ENCODE measurements around the gene HSPB6.

HSPB6 gene

DNA sequence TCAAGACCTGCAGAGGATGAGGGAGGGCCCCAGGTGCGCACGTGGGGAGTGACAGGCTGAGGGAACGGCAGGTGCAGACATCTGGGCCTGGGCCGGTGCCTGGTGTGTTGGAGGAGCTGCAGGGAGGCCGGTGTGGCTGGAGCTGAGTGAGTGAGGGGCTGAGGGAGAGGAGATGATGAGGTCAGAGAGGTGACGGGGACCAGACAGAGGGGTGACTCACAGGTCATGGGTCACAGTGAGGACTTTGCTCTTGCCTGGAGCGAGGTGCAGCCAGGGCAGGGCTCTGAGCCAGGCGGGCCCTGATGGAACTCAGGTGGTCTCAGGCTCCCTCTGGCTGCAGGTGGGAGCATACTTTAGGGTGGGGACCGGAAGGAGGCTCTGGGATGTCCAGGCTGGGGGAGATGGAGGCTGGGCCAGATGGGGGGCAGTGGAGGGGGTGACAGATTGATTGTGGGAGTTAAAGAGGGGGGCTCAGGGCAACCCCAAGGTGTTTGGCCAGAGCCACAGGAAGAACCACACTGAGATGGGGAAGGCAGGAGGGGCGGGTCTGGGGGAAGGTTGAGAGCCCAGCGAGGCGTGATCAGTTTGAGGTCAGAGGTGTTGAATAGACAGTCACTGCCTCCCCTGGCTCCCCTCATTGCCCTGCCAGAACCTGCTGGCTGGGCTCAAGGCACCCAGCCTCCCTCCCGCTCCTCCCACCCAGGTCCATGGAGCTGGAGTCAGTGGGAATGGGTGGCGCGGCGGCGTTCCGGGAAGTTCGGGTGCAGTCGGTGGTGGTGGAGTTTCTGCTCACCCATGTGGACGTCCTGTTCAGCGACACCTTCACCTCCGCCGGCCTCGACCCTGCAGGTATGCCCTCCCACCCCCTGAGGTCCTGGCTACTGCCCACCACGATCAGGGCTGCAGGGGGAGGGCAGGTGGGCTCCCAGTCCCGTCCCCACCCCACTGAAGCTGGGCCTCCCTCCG, 26.9 kb upstream of the HSPB6 start:
- Histone ChIP-seq H3K27me3 (ENCODE audit: low read length) (no peaks in the 10 kb centered on the region), H3K9me3 (ENCODE audit: insufficient read depth, low read length) (no peaks in the 10 kb centered on the region), H3K4me2 (ENCODE audit: low read depth, low read length, poor library complexity, severe bottlenecking) (no peak overlapping the region), H3K4me3 (ENCODE audit: insufficient read depth, low read length, poor library complexity, severe bottlenecking) (no peak overlapping the region), H3K9me2 (replicated peaks; ENCODE audit: insufficient read depth, low read length) (no peaks in the 10 kb centered on the region), H3F3A (ENCODE audit: insufficient read depth) (no peaks in the 10 kb centered on the region), H3K36me3 (ENCODE audit: low read length) (no peaks in the 10 kb centered on the region), H3K27ac (ENCODE audit: low read depth, low read length) (no peak overlapping the region), H2AFZ (ENCODE audit: low read depth, low read length, severe bottlenecking) (no peak overlapping the region), H3K9ac (ENCODE audit: low read length) (no peak overlapping the region), H4K20me1 (ENCODE audit: low read depth, low read length) (no peaks in the 10 kb centered on the region), H3K79me2 (ENCODE audit: insufficient read depth, low read length) (no peaks in the 10 kb centered on the region)
- TF ChIP-seq, protein P1, sequence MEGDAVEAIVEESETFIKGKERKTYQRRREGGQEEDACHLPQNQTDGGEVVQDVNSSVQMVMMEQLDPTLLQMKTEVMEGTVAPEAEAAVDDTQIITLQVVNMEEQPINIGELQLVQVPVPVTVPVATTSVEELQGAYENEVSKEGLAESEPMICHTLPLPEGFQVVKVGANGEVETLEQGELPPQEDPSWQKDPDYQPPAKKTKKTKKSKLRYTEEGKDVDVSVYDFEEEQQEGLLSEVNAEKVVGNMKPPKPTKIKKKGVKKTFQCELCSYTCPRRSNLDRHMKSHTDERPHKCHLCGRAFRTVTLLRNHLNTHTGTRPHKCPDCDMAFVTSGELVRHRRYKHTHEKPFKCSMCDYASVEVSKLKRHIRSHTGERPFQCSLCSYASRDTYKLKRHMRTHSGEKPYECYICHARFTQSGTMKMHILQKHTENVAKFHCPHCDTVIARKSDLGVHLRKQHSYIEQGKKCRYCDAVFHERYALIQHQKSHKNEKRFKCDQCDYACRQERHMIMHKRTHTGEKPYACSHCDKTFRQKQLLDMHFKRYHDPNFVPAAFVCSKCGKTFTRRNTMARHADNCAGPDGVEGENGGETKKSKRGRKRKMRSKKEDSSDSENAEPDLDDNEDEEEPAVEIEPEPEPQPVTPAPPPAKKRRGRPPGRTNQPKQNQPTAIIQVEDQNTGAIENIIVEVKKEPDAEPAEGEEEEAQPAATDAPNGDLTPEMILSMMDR (IDR thresholded peaks at IDR 0.05; ENCODE audit: insufficient read depth, low read length, poor library complexity, severe bottlenecking): no peak
- no peak for TF ChIP-seq EZH2phosphoT487 (conservative IDR thresholded peaks at IDR 0.05; ENCODE audit: low read length)

GRCh38 chr19:35782589-35782988, 25.8 kb upstream of the HSPB6 start:
- Histone ChIP-seq H3K9me3 (ENCODE audit: insufficient read depth, low read length) (no peaks in the 10 kb centered on the region), H3F3A (ENCODE audit: insufficient read depth) (no peaks in the 10 kb centered on the region), H3K9ac (ENCODE audit: low read length) (no peak overlapping the region), H2AFZ (ENCODE audit: low read depth, low read length, severe bottlenecking) (no peak overlapping the region), H3K4me3 (ENCODE audit: insufficient read depth, low read length, poor library complexity, severe bottlenecking) (no peak overlapping the region), H3K4me2 (ENCODE audit: low read depth, low read length, poor library complexity, severe bottlenecking) (no peak overlapping the region), H3K27me3 (ENCODE audit: low read length) (no peaks in the 10 kb centered on the region), H3K36me3 (ENCODE audit: low read length) (no peaks in the 10 kb centered on the region), H3K27ac (ENCODE audit: low read depth, low read length) (no peak overlapping the region), H3K79me2 (ENCODE audit: insufficient read depth, low read length) (no peaks in the 10 kb centered on the region), H4K20me1 (ENCODE audit: low read depth, low read length) (no peaks in the 10 kb centered on the region), H3K9me2 (replicated peaks; ENCODE audit: insufficient read depth, low read length) (no peaks in the 10 kb centered on the region)
- no peak for TF ChIP-seq EZH2phosphoT487 (conservative IDR thresholded peaks at IDR 0.05; ENCODE audit: low read length)
- TF ChIP-seq, protein P1 (IDR thresholded peaks at IDR 0.05; ENCODE audit: insufficient read depth, low read length, poor library complexity, severe bottlenecking): no peak

DNA sequence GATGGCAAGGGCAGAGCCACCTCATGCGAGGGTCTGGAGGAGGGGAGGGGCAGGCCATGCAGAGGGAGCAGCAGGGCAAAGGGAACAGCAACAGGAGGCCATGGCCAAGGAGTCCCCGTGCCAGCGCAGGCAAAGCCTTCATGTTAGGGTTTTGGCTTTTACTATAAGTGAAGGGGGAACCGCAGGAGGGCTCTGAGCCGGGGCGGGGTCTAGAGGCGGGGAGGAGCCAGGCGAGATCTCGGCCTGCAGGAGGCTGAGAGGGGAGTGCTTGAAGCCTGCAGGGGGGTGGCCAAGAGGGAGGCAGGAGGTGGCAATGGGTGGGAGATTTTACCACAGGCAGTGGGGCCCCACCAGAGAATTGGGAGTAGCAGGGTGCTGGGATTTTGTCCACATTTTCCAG, 24.8 kb upstream of the HSPB6 start:
- H3K4me2 ChIP-seq (ENCODE audit: low read depth, low read length, poor library complexity, severe bottlenecking): no peak overlapping the region
- no peaks in the 10 kb centered on the region for H3K9me2 ChIP-seq (replicated peaks; ENCODE audit: insufficient read depth, low read length)
- no peak overlapping the region for H3K4me3 ChIP-seq (ENCODE audit: insufficient read depth, low read length, poor library complexity, severe bottlenecking)
- no peaks in the 10 kb centered on the region for H3K27me3 ChIP-seq (ENCODE audit: low read length)
- H3K9me3 ChIP-seq (ENCODE audit: insufficient read depth, low read length): no peaks in the 10 kb centered on the region
- H4K20me1 ChIP-seq (ENCODE audit: low read depth, low read length): no peaks in the 10 kb centered on the region
- no peaks in the 10 kb centered on the region; the same call in 1 of the 2 replicates for H3K79me2 ChIP-seq (ENCODE audit: insufficient read depth, low read length)
- H3K36me3 ChIP-seq (ENCODE audit: low read length): no peaks in the 10 kb centered on the region
- TF ChIP-seq, protein P1 (IDR thresholded peaks at IDR 0.05; ENCODE audit: insufficient read depth, low read length, poor library complexity, severe bottlenecking): no peak
- no peak for TF ChIP-seq EZH2phosphoT487 (conservative IDR thresholded peaks at IDR 0.05; ENCODE audit: low read length)
- H2AFZ ChIP-seq (ENCODE audit: low read depth, low read length, severe bottlenecking): no peak overlapping the region
- H3F3A ChIP-seq (ENCODE audit: insufficient read depth): no peaks in the 10 kb centered on the region
- no peak overlapping the region for H3K9ac ChIP-seq (ENCODE audit: low read length)
- H3K27ac ChIP-seq (ENCODE audit: low read depth, low read length): no peak overlapping the region

Measured in SU-DHL-6 (cell line).